ENCODE results near the gene TRPM8.

DNA sequence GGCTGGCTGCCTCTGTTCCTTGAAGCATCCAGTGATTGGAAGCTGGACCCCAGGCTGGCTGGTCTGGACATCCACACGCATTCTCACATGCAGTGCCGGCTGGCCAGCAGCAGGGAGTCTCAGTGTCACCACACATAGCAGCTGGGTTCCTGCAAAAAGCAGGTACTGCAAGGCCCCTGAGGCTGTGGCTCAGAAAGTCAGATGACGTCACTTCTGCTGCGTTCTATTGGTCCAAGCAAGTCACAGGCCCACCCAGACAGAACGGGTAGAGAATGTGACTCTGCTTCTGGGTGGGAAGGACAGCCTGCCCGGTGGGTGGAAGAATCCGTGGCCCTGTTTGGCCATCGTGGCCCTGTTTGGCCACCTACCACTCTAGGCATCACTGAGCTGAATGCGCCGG lies 82.0 kb downstream of the TRPM8 start:
- TF ChIP-seq YY1 (IDR thresholded peaks at IDR 0.05; ENCODE audit: insufficient read depth, insufficient read length) (no peak), ZNF274 (IDR thresholded peaks at IDR 0.05; ENCODE audit: low read depth, low read length) (no peak)

All from NT2/D1 (cell line).